ENCODE data around the gene PRKAG1.

The PRKAG1 gene

GRCh38 chr12:48978741-48979601 is 39.6 kb downstream of the PRKAG1 start (continued):
- TF ChIP-seq HOXA7 (CRISPR knock-in tag; IDR thresholded peaks at IDR 0.05; ENCODE audit: borderline replicate concordance) (no peak), KLF17 (tag by site-specific recombination; IDR thresholded peaks at IDR 0.05) (no peak), ZNF19 (tag by site-specific recombination; IDR thresholded peaks at IDR 0.05; ENCODE audit: low read depth) (no peak), OSR2 (tag by site-specific recombination; IDR thresholded peaks at IDR 0.05) (no peak), AEBP2 (tag by site-specific recombination; IDR thresholded peaks at IDR 0.05; ENCODE audit: borderline replicate concordance) (no peak), ZNF677 (tag by site-specific recombination; IDR thresholded peaks at IDR 0.05) (no peak)

- TF ChIP-seq PRDM2 (tag by site-specific recombination; IDR thresholded peaks at IDR 0.05; ENCODE audit: borderline replicate concordance) (no peak), ZNF610 (tag by site-specific recombination; IDR thresholded peaks at IDR 0.05; ENCODE audit: borderline replicate concordance) (no peak), ZNF549 (tag by site-specific recombination; IDR thresholded peaks at IDR 0.05) (no peak), ZNF280D (tag by site-specific recombination; IDR thresholded peaks at IDR 0.05) (no peak), ZNF777 (tag by site-specific recombination; IDR thresholded peaks at IDR 0.05; ENCODE audit: borderline replicate concordance) (no peak), ZNF37A (tag by site-specific recombination; IDR thresholded peaks at IDR 0.05) (no peak), ZNF2 (tag by site-specific recombination; IDR thresholded peaks at IDR 0.05) (0 out of 2 replicates have a peak, but pooled peaks have one; percentile 2), ZNF394 (tag by site-specific recombination; IDR thresholded peaks at IDR 0.05; ENCODE audit: borderline replicate concordance) (no peak), ZNF24 (tag by site-specific recombination; IDR thresholded peaks at IDR 0.05) (no peak), GLIS2 (tag by site-specific recombination; IDR thresholded peaks at IDR 0.05) (0 out of 2 replicates have a peak, but pooled peaks have one; percentile 4)
- ChIA-PET CTCF (interaction anchor here (0.5 to 6.0 kb wide), 21 partner anchors 10 to 1951 kb away, joined by 3 to 66 read pairs (median 6); partner anchors contain the start of genes ARF3 and DDX23), POLR2A (interaction anchor here (1.0 kb wide), 1 partner anchor 113 kb away, joined by 3 read pairs; the partner anchor contains the start of gene RND1)
- Histone ChIP-seq H3K4me1 (ENCODE audit: control insufficient read depth, insufficient read depth, low read length) (no peaks in the 10 kb centered on the region), H3K36me3 (ENCODE audit: control insufficient read depth in 2 of 2, insufficient read depth in 1 of 2, low read length in 2 of 2) (no peaks in the 10 kb centered on the region), H3K27ac (ENCODE audit: extremely low read depth, low read depth, low read length) (no peak within 1 kb of the TSS), H3K9me3 (ENCODE audit: control insufficient read depth, insufficient read depth, low read depth, low read length) (no peaks in the 10 kb centered on the region), H3K4me3 (ENCODE audit: low read depth, low read length) (no peak within 1 kb of the TSS; the same call in 1 of the 2 replicates)
These were observed 40.3 kb downstream of the PRKAG1 start, which contains the start of gene WNT1 for GRCh38 chr12:48978291-48978740. Gene WNT1, plus strand, starts transcription at chr12:48978322. Its CDS starts 329 bp downstream, at chr12:48978651.

All from HEK293 (cell line).